GM12878 (cell line): ENCODE results near the gene TRIP12. TPM values are rescaled to one million over a fixed set of nuclear protein-coding genes. Genes with fewer than 3 reads are reported as not detected.

Experiments
- ATAC-seq: fragments of 200-7000 bp; cut with Tn5 transposase; 3 replicates; pipeline ENCODE4 v1.9.1; 2020; ENCODE audit warnings: mild to moderate bottlenecking, moderate library complexity
- BruUV-seq: library from RNA; stranded (reverse); fragments of 400-500 nt; replicated peaks from 2 replicates; lab custom pipeline; 2021; lab: Mats Ljungman, UMichigan
- CTCF ChIA-PET: fragments of 300-600 bp; sonication (Branson Sonifier 250); formaldehyde crosslinking; extraction: SDS; loops from one replicate; lab custom pipeline; 2021; ENCODE audit warnings: inconsistent platforms; lab: Yijun Ruan, JAX
- POLR2A ChIA-PET: fragments of 350-600 bp; formaldehyde crosslinking; extraction: SDS; loops from one replicate; lab custom pipeline; 2021; ENCODE audit warnings: inconsistent platforms; lab: Charles Lee
- RAD21 ChIA-PET: fragments of 300-600 bp; sonication (Branson Sonifier 250); formaldehyde crosslinking; loops from one replicate; lab custom pipeline; 2023; ENCODE audit warnings: antibody characterized with exemption; ENCODE audit not compliant: unreplicated experiment; lab: Charles Lee
- SMC1A ChIA-PET: fragments of 300-600 bp; sonication (Branson Sonifier 250); formaldehyde crosslinking; loops from one replicate; lab custom pipeline; 2023; ENCODE audit not compliant: unreplicated experiment, uncharacterized antibody; lab: Charles Lee
- DNase-seq: peaks from one replicate; pipeline ENCODE4 v3.0.0-alpha.2; 2011; ENCODE audit warnings: low read depth, low spot score
- FAIRE-seq: peaks from 3 replicates; lab custom pipeline; 2011; peaks lifted over from hg19 to GRCh38; lab: Jason Lieb, UNC
- H2AFZ ChIP-seq: 2 replicates; pipeline ENCODE4 v1.6.0; 2011; ENCODE audit warnings: low read depth, low read length, control low read depth; ENCODE audit not compliant: control insufficient read depth
- H3K27ac ChIP-seq: 2 replicates; pipeline ENCODE4 v1.5.1; 2011; ENCODE audit warnings: control low read depth; ENCODE audit not compliant: control insufficient read depth, insufficient read depth
- H3K27me3 ChIP-seq, 2 experiments: replicated peaks in 1 of 2; 2 replicates each; pipeline versions ENCODE4 v1.6.0 to v1.6.1; 2011; ENCODE audit warnings: low read length in 1 of 2; ENCODE audit not compliant: control insufficient read depth in 2 of 2, insufficient read depth in 2 of 2
- H3K36me3 ChIP-seq, 2 experiments: 2 replicates each; pipeline ENCODE4 v1.5.1; 2011; ENCODE audit warnings: low read length in 1 of 2; ENCODE audit not compliant: control insufficient read depth in 2 of 2, insufficient read depth in 2 of 2
- H3K4me1 ChIP-seq: 2 replicates; pipeline ENCODE4 v1.6.1; 2011; ENCODE audit warnings: mild to moderate bottlenecking, low read length, moderate library complexity, mixed read lengths; ENCODE audit not compliant: control insufficient read depth, insufficient read depth
- H3K4me2 ChIP-seq: 2 replicates; pipeline ENCODE4 v1.6.0; 2011; ENCODE audit warnings: control low read depth; ENCODE audit not compliant: control insufficient read depth, insufficient read depth
- H3K4me3 ChIP-seq: fragments of 200-600 bp; sonication (generic); 2 replicates; pipeline ENCODE4 v1.5.1; 2016
- H3K79me2 ChIP-seq: 2 replicates; pipeline ENCODE4 v1.6.0; 2011; ENCODE audit warnings: low read length; ENCODE audit not compliant: control insufficient read depth, insufficient read depth
- H3K9ac ChIP-seq: 2 replicates; pipeline ENCODE4 v1.8.0; 2011; ENCODE audit warnings: low read length, control low read depth, mixed read lengths; ENCODE audit not compliant: control insufficient read depth, insufficient read depth
- H3K9me3 ChIP-seq: replicated peaks from 3 replicates; pipeline ENCODE4 v1.5.1; 2011; ENCODE audit warnings: mild to moderate bottlenecking, low read length; ENCODE audit not compliant: control insufficient read depth, insufficient read depth
- H4K20me1 ChIP-seq: 2 replicates; pipeline ENCODE4 v1.6.0; 2011; ENCODE audit not compliant: control insufficient read depth, insufficient read depth
- CBFB ChIP-seq: IDR thresholded peaks from 2 replicates; pipeline ENCODE4 v1.6.1; 2016; ENCODE audit warnings: antibody characterized with exemption, low read depth
- GABPA ChIP-seq: IDR thresholded peaks from 2 replicates; pipeline ENCODE4 v1.6.1; 2014; ENCODE audit warnings: antibody characterized with exemption, low read depth, mild to moderate bottlenecking, inconsistent platforms
- HDAC6 ChIP-seq: fragments of 200-600 bp; sonication (generic); IDR thresholded peaks from one replicate; pipeline ENCODE4 v1.8.0; 2017; ENCODE audit warnings: antibody characterized with exemption; ENCODE audit not compliant: unreplicated experiment
- HSF1 ChIP-seq: fragments of 150-350 bp; IDR thresholded peaks from 2 replicates; pipeline ENCODE4 v1.6.1; 2014; ENCODE audit warnings: mild to moderate bottlenecking, low read depth, low read length
- NFXL1 ChIP-seq: fragments of 450-650 bp; IDR thresholded peaks from 2 replicates; pipeline ENCODE4 v1.6.1; 2017; ENCODE audit warnings: antibody characterized with exemption, mild to moderate bottlenecking, borderline replicate concordance
- NR2C2 ChIP-seq: IDR thresholded peaks from 2 replicates; pipeline ENCODE4 v1.6.1; 2011; ENCODE audit warnings: borderline replicate concordance, low read depth; ENCODE audit not compliant: control insufficient read depth, insufficient read length
- PRDM15 ChIP-seq: fragments of 450-650 bp; formaldehyde crosslinking; IDR thresholded peaks from 2 replicates; pipeline ENCODE4 v1.4.0; 2020; ENCODE audit warnings: mild to moderate bottlenecking, moderate library complexity
- SIN3A ChIP-seq: IDR thresholded peaks from 2 replicates; pipeline ENCODE4 v1.6.1; 2012; ENCODE audit warnings: low read depth, low read length, improper control_type of control experiment
- SPI1 ChIP-seq: IDR thresholded peaks from 2 replicates; pipeline ENCODE4 v1.6.1; 2011; ENCODE audit warnings: low read depth, mild to moderate bottlenecking, low read length, moderate library complexity, borderline replicate concordance; ENCODE audit not compliant: insufficient read depth
- STAT1 ChIP-seq: fragments of 450-650 bp; conservative IDR thresholded peaks from 2 replicates; pipeline ENCODE4 v1.6.1; 2014; ENCODE audit warnings: antibody characterized with exemption, mild to moderate bottlenecking
- ZBED1 ChIP-seq: IDR thresholded peaks from 2 replicates; pipeline ENCODE4 v1.6.1; 2016; ENCODE audit warnings: borderline replicate concordance
- ZBTB40 ChIP-seq: fragments of 450-650 bp; IDR thresholded peaks from 2 replicates; pipeline ENCODE4 v1.6.1; 2016; ENCODE audit warnings: mild to moderate bottlenecking, moderate library complexity, borderline replicate concordance
- ZNF217 ChIP-seq: fragments of 450-650 bp; IDR thresholded peaks from 2 replicates; pipeline ENCODE4 v1.6.1; 2017; ENCODE audit warnings: antibody characterized with exemption, mild to moderate bottlenecking
- ZNF622 ChIP-seq: fragments of 450-650 bp; IDR thresholded peaks from 2 replicates; pipeline ENCODE4 v1.6.1; 2017; ENCODE audit warnings: mild to moderate bottlenecking, inconsistent platforms
- WGBS: methylation state at CpG from one replicate; pipeline ENCODE4 v1.1.6; 2016; ENCODE audit warnings: low lambda C conversion rate; ENCODE audit not compliant: insufficient replicate concordance, insufficient coverage; ENCODE audit errors: missing lambda C conversion rate; 5-methylcytosine and 5-hydroxymethylcytosine counted together
- in situ Hi-C: fragments of 300-500 bp; cut with MboI; formaldehyde crosslinking; loops from 9 replicates; pipeline ENCODE4 v1.14.3; 2018; ENCODE audit warnings: mixed read lengths
- intact Hi-C: fragments of 100-400 bp; cut with micrococcal nuclease; formaldehyde crosslinking; loops from one replicate; pipeline ENCODE4 v1.14.2; 2022; ENCODE audit not compliant: unreplicated experiment
- polyA plus RNA-seq, 11 experiments: library from polyadenylated mRNA; depleted of rRNA in 4 of 11; unstranded in 6 of 11; stranded (reverse) in 5 of 11; fragments of >200 nt; fragmentation: Nextera tagmentation in 4 of 11; fragmentation: Illumina TruSeq in 1 of 11; extraction: Ambion mirVana in 4 of 11; extraction: Trizol in 1 of 11; gene quantifications; 1 replicate in 1 of 11; 2 replicates in 10 of 11; pipeline versions ENCODE4 v1.2.1 to v1.2.3, GENCODE V29; 2011 to 2016; ENCODE audit warnings: inconsistent platforms in 2 of 11, missing spikeins in 2 of 11, low read depth in 1 of 11
- total RNA-seq, 4 experiments: library from RNA; depleted of rRNA in 3 of 4; stranded (reverse); fragments of >200 nt in 3 of 4; fragmentation: Illumina TruSeq in 1 of 4; extraction: Trizol in 1 of 4; gene quantifications; 2 replicates each; pipeline versions ENCODE4 v1.2.1 to v1.2.3, GENCODE V29; 2013 to 2021

The TRIP12 gene
- total and polyA plus RNA-seq, 10 of the 15 experiments (the other 5 are each of a cell fraction or from before 2014, with no cell fraction given): 23.1 to 207 (median 97.0) TPM

GRCh38 chr2:229943770-229944449 is 22.1 kb upstream of the TRIP12 start:
- DNase-seq: no peak
- BruUV-seq: no TSS peak
- in situ Hi-C loops: no loop called here

More at GRCh38 chr2:229943770-229944449, 22.1 kb upstream of the TRIP12 start:
- H3K36me3 ChIP-seq: no peaks in the 10 kb centered on the region
- intact Hi-C loops: no loop called here
- ATAC-seq (no peak), FAIRE-seq (no peak)
- no peak overlapping the region for H3K4me2 ChIP-seq
- no peak overlapping the region for H3K27ac ChIP-seq
- no peak overlapping the region for H3K9ac ChIP-seq
- no peak overlapping the region for H2AFZ ChIP-seq
- POLR2A ChIA-PET: no interaction called here
- RAD21 ChIA-PET: no interaction called here
- H3K27me3 ChIP-seq: no peaks in the 10 kb centered on the region
- H3K9me3 ChIP-seq: no peaks in the 10 kb centered on the region
- H3K4me1 ChIP-seq: peaks cover 3% of the 10 kb centered on the region; the same call in 1 of the 2 replicates
- no peak overlapping the region for H3K4me3 ChIP-seq
- WGBS: 69% methylated on average over 5 of the region's 5 CpGs
- SMC1A ChIA-PET: no interaction called here
- CTCF ChIA-PET: interaction anchor here (1.4 kb wide), 1 partner anchor 64 kb away, joined by 3 read pairs; no protein-coding TSS in a partner anchor
- no peaks in the 10 kb centered on the region for H3K79me2 ChIP-seq
- H4K20me1 ChIP-seq: no peaks in the 10 kb centered on the region
- TF ChIP-seq ZBTB40: no peak
- no peak for TF ChIP-seq ZNF217
- no peak for TF ChIP-seq SIN3A
- no peak for TF ChIP-seq SPI1
- no peak for TF ChIP-seq HSF1
- TF ChIP-seq STAT1: no peak
- no peak for TF ChIP-seq PRDM15 (CRISPR knock-in tag)
- TF ChIP-seq NFXL1: no peak
- no peak for TF ChIP-seq ZNF622
- TF ChIP-seq NR2C2: no peak
- TF ChIP-seq GABPA: no peak
- TF ChIP-seq ZBED1: no peak
- no peak for TF ChIP-seq HDAC6
- no peak for TF ChIP-seq CBFB
- TF ChIP-seq, all 136 proteins: peak for 0
